MM.1S (cell line): Measurements from ENCODE around the gene SLC19A2.

ENCODE experiments used
- EZH2 ChIP-seq: fragments of 300-600 bp; sonication (generic); optimal IDR thresholded peaks from 2 replicates; pipeline ENCODE3; 2017; ENCODE audit warnings: low read depth, mild to moderate bottlenecking, antibody characterized with exemption, low read length, mixed read lengths
- EZH2phosphoT487 ChIP-seq: fragments of 300-600 bp; sonication (generic); IDR thresholded peaks from 2 replicates; pipeline ENCODE4 v1.6.1; 2018; ENCODE audit warnings: antibody characterized with exemption, low read length
- TF ChIP-seq, protein P1 (sequence below): fragments of 300-600 bp; sonication (generic); IDR thresholded peaks from 2 replicates; pipeline ENCODE4 v1.5.1; 2016; ENCODE audit warnings: antibody characterized with exemption, low read length, mixed read lengths

GRCh38 chr1:169510060-169510459, 24.3 kb upstream of the SLC19A2 start:
- TF ChIP-seq, protein P1, sequence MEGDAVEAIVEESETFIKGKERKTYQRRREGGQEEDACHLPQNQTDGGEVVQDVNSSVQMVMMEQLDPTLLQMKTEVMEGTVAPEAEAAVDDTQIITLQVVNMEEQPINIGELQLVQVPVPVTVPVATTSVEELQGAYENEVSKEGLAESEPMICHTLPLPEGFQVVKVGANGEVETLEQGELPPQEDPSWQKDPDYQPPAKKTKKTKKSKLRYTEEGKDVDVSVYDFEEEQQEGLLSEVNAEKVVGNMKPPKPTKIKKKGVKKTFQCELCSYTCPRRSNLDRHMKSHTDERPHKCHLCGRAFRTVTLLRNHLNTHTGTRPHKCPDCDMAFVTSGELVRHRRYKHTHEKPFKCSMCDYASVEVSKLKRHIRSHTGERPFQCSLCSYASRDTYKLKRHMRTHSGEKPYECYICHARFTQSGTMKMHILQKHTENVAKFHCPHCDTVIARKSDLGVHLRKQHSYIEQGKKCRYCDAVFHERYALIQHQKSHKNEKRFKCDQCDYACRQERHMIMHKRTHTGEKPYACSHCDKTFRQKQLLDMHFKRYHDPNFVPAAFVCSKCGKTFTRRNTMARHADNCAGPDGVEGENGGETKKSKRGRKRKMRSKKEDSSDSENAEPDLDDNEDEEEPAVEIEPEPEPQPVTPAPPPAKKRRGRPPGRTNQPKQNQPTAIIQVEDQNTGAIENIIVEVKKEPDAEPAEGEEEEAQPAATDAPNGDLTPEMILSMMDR = no peak
- no peak for TF ChIP-seq EZH2
- TF ChIP-seq EZH2phosphoT487 = no peak
